ENCODE data around the gene PARD3B. TPM values are rescaled to one million over a fixed set of nuclear protein-coding genes. Genes with fewer than 3 reads are reported as not detected.

The PARD3B gene
- total RNA-seq, 1 experiment from 2014 or later, result 3.6 TPM

DNA sequence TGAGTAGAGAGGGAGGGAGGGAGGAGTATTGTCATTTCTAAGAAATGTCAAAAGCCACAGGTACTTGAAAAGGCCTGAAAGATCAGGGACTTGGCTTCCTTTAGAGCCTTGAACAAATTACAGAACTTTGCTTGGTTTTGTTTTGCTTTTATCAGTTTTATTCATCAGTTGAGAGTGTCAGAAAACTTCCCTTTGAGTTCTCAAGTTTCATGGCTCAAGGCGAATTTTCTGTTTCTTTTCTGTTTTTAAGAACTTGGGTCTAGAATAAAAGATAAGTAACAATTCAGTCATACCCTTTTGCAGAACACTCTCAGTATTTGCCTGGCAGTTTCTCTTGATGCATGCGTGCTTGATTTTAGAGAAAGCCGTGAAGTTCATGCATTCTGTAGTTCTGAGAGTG lies 531.9 kb downstream of the PARD3B start:
- H3K9me3 ChIP-seq (ENCODE audit: control insufficient read depth, insufficient read depth, low read depth, low read length), result no peaks in the 10 kb centered on the region
- H3K4me3 ChIP-seq (ENCODE audit: low read depth in 2 of 2, low read length in 2 of 2), result no peak overlapping the region
- POLR2A ChIA-PET, result no interaction called here
- H3K36me3 ChIP-seq (ENCODE audit: control insufficient read depth, insufficient read depth, low read length), result no peaks in the 10 kb centered on the region
- BruUV-seq (replicated peaks), result no TSS peak
- DNase-seq (ENCODE audit: low read depth, low spot score) (no peak), ATAC-seq (no peak)
- in situ Hi-C loops (cut with HindIII; ENCODE audit: low pct_unique_long_range_greater_than_20kb, low sequenced_read_pairs), result no loop called here
- CTCF ChIA-PET, result no interaction called here
- H3K27me3 ChIP-seq (ENCODE audit: control insufficient read depth, insufficient read depth, low read length), result no peaks in the 10 kb centered on the region
- H3K27ac ChIP-seq (ENCODE audit: low read length), result no peak overlapping the region
- intact Hi-C loops (cut with micrococcal nuclease; ENCODE audit: unreplicated experiment), result no loop called here
- TF ChIP-seq POLR2AphosphoS5 (IDR thresholded peaks at IDR 0.05; ENCODE audit: low read depth, low read length), result no peak
- TF ChIP-seq TCF7L2 (IDR thresholded peaks at IDR 0.05; ENCODE audit: low read depth, low read length), result no peak
- TF ChIP-seq, protein P1, sequence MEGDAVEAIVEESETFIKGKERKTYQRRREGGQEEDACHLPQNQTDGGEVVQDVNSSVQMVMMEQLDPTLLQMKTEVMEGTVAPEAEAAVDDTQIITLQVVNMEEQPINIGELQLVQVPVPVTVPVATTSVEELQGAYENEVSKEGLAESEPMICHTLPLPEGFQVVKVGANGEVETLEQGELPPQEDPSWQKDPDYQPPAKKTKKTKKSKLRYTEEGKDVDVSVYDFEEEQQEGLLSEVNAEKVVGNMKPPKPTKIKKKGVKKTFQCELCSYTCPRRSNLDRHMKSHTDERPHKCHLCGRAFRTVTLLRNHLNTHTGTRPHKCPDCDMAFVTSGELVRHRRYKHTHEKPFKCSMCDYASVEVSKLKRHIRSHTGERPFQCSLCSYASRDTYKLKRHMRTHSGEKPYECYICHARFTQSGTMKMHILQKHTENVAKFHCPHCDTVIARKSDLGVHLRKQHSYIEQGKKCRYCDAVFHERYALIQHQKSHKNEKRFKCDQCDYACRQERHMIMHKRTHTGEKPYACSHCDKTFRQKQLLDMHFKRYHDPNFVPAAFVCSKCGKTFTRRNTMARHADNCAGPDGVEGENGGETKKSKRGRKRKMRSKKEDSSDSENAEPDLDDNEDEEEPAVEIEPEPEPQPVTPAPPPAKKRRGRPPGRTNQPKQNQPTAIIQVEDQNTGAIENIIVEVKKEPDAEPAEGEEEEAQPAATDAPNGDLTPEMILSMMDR (IDR thresholded peaks at IDR 0.05), result no peak
- TF ChIP-seq, protein P2, sequence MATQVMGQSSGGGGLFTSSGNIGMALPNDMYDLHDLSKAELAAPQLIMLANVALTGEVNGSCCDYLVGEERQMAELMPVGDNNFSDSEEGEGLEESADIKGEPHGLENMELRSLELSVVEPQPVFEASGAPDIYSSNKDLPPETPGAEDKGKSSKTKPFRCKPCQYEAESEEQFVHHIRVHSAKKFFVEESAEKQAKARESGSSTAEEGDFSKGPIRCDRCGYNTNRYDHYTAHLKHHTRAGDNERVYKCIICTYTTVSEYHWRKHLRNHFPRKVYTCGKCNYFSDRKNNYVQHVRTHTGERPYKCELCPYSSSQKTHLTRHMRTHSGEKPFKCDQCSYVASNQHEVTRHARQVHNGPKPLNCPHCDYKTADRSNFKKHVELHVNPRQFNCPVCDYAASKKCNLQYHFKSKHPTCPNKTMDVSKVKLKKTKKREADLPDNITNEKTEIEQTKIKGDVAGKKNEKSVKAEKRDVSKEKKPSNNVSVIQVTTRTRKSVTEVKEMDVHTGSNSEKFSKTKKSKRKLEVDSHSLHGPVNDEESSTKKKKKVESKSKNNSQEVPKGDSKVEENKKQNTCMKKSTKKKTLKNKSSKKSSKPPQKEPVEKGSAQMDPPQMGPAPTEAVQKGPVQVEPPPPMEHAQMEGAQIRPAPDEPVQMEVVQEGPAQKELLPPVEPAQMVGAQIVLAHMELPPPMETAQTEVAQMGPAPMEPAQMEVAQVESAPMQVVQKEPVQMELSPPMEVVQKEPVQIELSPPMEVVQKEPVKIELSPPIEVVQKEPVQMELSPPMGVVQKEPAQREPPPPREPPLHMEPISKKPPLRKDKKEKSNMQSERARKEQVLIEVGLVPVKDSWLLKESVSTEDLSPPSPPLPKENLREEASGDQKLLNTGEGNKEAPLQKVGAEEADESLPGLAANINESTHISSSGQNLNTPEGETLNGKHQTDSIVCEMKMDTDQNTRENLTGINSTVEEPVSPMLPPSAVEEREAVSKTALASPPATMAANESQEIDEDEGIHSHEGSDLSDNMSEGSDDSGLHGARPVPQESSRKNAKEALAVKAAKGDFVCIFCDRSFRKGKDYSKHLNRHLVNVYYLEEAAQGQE (IDR thresholded peaks at IDR 0.05; ENCODE audit: insufficient read depth in 1 of 2, low read depth in 2 of 2, low read length in 1 of 2), result no peak
- no peak for TF ChIP-seq SIN3A (IDR thresholded peaks at IDR 0.05; ENCODE audit: borderline replicate concordance, insufficient read depth, low read depth, low read length)
- no peaks in the 10 kb centered on the region for H3K4me1 ChIP-seq (ENCODE audit: control insufficient read depth, insufficient read depth, low read length)

DNA sequence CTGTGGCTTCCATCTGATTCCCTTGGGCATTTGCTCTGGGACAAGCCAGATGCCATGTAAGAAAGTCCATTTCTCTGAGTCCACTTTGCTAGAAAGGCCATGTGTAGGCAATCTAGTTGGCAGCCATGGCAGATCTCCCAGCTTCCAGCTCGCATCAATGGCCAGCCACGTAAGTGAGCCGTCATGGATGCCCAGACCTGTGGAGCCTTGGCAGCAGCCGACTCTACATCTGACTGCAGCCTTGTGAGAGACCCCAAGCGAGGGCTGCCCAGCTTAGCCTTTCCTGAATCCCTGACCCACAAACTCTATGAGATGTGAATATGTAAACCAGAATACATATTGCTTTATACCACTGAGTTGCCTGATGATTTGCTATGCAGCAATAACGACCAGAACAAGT lies 533.5 kb downstream of the PARD3B start:
- in situ Hi-C loops (cut with HindIII; ENCODE audit: low pct_unique_long_range_greater_than_20kb, low sequenced_read_pairs) (no loop called here), intact Hi-C loops (cut with micrococcal nuclease; ENCODE audit: unreplicated experiment) (no loop called here)
- no peak for DNase-seq (ENCODE audit: low read depth, low spot score)
- H3K27me3 ChIP-seq (ENCODE audit: control insufficient read depth, insufficient read depth, low read length), result no peaks in the 10 kb centered on the region
- ChIA-PET POLR2A (no interaction called here), CTCF (no interaction called here)
- no peak overlapping the region for H3K4me3 ChIP-seq (ENCODE audit: low read depth in 2 of 2, low read length in 2 of 2)
- no peak for TF ChIP-seq POLR2AphosphoS5 (IDR thresholded peaks at IDR 0.05; ENCODE audit: low read depth, low read length)
- no peak for TF ChIP-seq SIN3A (IDR thresholded peaks at IDR 0.05; ENCODE audit: borderline replicate concordance, insufficient read depth, low read depth, low read length)
- TF ChIP-seq, protein P2 (IDR thresholded peaks at IDR 0.05; ENCODE audit: insufficient read depth in 1 of 2, low read depth in 2 of 2, low read length in 1 of 2), result no peak
- TF ChIP-seq, protein P1 (IDR thresholded peaks at IDR 0.05), result no peak
- TF ChIP-seq TCF7L2 (IDR thresholded peaks at IDR 0.05; ENCODE audit: low read depth, low read length), result no peak
- no TSS peak for BruUV-seq (replicated peaks)
- H3K4me1 ChIP-seq (ENCODE audit: control insufficient read depth, insufficient read depth, low read length), result no peaks in the 10 kb centered on the region
- H3K9me3 ChIP-seq (ENCODE audit: control insufficient read depth, insufficient read depth, low read depth, low read length), result no peaks in the 10 kb centered on the region
- no peaks in the 10 kb centered on the region for H3K36me3 ChIP-seq (ENCODE audit: control insufficient read depth, insufficient read depth, low read length)
- H3K27ac ChIP-seq (ENCODE audit: low read length), result no peak overlapping the region
- no peak for ATAC-seq

Data from Panc1 (cell line).